GM12875 (cell line): Measurements from ENCODE around the gene PTCH1.

Source experiments
- H3K4me3 ChIP-seq: one replicate; pipeline ENCODE4 v1.5.1; 2011; ENCODE audit warnings: low read depth, low read length, control low read depth
- TF ChIP-seq, protein P1 (sequence below): IDR thresholded peaks from 2 replicates; pipeline ENCODE4 v1.5.1; 2011; ENCODE audit warnings: low read depth, mild to moderate bottlenecking, control low read depth, inconsistent platforms, low read length, moderate library complexity, borderline replicate concordance; ENCODE audit not compliant: insufficient read depth

PTCH1 gene

DNA sequence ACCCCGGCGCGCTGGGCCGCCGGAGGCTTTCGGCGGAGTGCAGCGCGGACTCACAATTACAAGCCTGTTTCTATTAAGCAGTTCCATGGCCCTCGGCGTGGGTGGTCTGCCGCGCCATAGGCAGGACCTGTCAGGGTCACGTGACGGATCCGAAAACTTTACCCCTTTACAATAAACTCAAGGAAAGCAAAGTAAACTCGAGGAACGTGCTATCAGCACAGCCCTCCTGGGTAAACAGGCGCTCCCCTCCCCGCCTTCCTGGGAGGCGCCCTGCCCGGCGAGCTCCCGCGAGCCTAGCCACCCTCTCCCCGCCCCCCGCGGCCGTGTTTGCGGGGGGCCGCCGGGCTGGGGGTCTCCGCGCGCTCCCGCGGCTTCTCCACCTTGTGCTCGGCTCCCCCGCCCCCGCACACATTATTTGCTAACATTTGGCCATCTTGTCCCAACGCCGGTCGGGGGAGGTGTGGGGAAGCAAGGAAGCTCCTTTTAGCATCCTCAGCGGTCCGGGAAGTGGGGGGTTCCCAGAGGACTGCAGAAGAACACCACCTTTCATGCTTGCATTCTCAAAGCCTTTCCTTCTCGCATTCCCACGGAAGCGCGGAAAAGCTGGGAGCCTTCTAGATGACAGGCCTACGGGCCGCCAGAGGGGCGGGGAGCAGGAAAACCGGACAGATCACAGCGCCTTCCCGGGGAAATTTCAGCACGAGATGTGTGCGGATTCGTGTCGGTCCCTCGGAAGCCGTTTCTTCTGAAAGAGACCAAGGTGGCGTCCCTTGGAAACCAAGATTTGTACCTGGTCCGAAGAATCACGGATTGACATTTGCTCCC lies at the start of gene PTCH1:
Gene PTCH1 (minus strand): TSS at position 238 of the 825 bp plus-strand sequence.
- TF ChIP-seq, protein P1, sequence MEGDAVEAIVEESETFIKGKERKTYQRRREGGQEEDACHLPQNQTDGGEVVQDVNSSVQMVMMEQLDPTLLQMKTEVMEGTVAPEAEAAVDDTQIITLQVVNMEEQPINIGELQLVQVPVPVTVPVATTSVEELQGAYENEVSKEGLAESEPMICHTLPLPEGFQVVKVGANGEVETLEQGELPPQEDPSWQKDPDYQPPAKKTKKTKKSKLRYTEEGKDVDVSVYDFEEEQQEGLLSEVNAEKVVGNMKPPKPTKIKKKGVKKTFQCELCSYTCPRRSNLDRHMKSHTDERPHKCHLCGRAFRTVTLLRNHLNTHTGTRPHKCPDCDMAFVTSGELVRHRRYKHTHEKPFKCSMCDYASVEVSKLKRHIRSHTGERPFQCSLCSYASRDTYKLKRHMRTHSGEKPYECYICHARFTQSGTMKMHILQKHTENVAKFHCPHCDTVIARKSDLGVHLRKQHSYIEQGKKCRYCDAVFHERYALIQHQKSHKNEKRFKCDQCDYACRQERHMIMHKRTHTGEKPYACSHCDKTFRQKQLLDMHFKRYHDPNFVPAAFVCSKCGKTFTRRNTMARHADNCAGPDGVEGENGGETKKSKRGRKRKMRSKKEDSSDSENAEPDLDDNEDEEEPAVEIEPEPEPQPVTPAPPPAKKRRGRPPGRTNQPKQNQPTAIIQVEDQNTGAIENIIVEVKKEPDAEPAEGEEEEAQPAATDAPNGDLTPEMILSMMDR, result no peak

DNA sequence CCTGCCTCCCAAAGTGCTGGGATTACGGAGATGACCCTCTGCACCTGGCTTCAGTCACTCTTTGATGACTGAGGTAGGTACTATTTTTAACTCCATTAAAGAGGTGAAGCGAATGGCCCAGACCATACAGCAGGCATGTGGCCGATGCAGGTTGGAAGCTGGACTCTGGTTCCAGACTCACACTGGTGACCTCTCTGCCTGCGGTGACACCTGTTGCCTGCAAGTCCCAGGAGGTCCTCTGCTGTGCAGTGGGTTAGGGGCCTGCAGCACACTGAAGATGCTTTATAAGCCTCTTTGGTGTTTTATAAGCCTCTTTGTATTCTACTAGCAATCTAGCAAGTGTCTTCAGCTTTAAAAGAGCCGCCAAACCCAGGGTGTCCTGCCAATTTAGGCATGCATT lies 49.2 kb upstream of the PTCH1 start:
- TF ChIP-seq, protein P1, result no peak
- H3K4me3 ChIP-seq, result no peak overlapping the region

More for the DNA sequence above, at the start of gene PTCH1:
- H3K4me3 ChIP-seq, result peak within 1 kb of the TSS; percentile 44

GRCh38 chr9:95561913-95562312 lies 45.1 kb upstream of the PTCH1 start:
- TF ChIP-seq, protein P1, result no peak
- H3K4me3 ChIP-seq, result no peak overlapping the region

DNA sequence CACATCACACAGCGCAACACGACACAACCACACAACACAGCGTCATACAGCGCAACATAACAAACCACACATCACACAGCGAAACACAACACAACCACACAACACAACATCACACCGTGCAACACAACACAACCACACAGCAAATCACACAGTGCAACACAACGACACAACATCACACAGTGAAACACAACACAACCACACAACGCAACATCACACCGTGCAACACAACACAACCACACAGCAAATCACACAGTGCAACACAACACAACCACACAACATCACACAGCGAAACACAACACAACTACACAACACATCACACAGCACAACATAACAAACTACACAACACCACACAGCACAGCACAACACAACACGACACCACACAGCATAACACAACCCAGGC lies 40.4 kb upstream of the PTCH1 start:
- no peak overlapping the region for H3K4me3 ChIP-seq
- TF ChIP-seq, protein P1, result no peak

DNA sequence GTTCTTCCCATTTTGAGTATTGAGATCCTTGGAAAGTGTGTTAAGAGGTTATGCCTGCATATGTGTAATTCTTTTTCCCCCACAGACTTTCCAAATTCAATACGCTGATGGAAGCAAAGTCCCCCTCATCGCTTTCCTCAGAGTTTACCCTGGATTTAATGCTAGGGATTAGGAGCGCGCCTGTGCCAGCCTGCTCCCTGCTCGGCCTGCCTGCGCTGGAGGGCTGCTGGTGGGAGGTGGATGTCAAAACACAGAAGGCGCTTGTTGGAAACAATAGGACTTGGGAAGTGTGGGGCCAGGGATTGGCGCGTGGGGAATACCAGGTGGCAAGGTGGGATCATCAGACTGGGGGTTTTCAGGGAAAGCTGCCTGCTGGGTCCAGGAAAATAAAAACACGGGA lies 39.8 kb upstream of the PTCH1 start:
- TF ChIP-seq, protein P1, result no peak
- no peak overlapping the region for H3K4me3 ChIP-seq

- no peak overlapping the region for H3K4me3 ChIP-seq
- TF ChIP-seq, protein P1, result no peak
Observed at GRCh38 chr9:95552814-95553546, 36.2 kb upstream of the PTCH1 start.
